D341Med (cell line): ENCODE results near the gene CACNA2D3.
"Not testable (repeated sequence)": the region's sequence is repeated elsewhere in the genome, so short reads cannot be mapped to it uniquely, and the experiment has no call there.

ENCODE experiments used
- DNase-seq: peaks from one replicate; pipeline ENCODE4 v3.0.0; 2012; ENCODE audit warnings: low spot score

CACNA2D3 gene

GRCh38 chr3:54573858-54574257 is 451.5 kb downstream of the CACNA2D3 start:
- no peak for DNase-seq

GRCh38 chr3:54574906-54575617 is 452.7 kb downstream of the CACNA2D3 start:
- no peak for DNase-seq

- no peak for DNase-seq
Measured at GRCh38 chr3:54575618-54575960, 453.2 kb downstream of the CACNA2D3 start.

- no peak for DNase-seq
Measured at GRCh38 chr3:54577313-54577712, 455.0 kb downstream of the CACNA2D3 start.

DNA sequence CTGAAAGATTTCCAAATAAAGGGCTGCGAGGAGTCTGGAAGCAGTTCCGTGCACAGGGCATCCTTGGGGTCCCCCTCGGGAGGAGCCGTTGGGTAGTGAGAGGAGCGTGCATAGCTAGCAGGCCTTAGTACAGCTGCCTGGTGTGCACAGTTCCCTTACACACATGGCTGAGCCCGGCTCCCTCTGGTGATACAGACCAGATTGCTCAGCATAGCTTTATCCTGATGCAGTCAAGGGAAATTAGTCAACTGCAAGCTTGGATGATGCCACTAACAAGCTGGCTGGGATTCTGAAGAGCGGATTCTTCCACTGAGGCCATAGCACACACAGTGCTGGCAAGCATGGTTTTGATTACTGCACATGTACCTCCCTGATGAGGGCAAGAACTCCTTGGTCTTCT is 456.1 kb downstream of the CACNA2D3 start:
- DNase-seq = no peak

DNA sequence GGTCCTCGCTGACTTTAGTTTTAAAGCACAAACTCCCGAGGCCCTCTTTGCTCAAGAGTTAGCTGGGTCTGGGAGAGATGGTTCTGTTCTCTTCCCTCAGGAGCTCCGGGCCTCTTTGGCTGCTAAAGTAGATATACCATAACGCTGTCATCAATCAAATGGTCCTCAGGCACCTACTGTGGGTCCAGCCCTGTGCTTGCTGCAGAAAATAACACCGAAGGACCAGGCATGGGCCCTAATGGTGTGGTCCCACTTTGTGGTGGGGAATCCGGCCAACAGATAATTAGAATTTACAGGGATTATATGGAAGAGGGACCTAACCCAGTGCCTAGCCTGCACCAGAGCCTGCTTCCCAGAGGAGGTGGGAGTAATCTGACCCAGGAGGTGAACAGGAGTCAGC is 458.1 kb downstream of the CACNA2D3 start:
- DNase-seq = no peak

DNA sequence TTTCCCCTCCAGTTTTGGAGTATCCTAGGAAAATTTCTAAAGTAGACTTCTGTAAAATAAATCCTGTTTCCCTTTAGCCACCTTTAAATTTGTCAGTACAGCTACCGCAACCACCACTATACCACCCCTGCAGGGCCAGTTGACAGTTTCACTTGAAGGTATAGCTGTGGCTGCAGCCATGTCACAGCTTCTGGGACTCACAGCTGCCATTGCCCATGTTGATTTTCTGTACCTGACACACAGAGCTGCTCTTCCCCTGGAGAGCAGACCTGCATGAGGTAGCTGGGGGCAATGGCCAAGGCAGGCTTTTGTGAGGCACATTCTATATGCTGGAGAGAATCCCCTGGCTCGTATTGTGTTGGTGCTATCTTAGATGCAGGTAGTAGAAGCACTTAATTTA is 460.1 kb downstream of the CACNA2D3 start:
- DNase-seq = no peak

- no peak for DNase-seq
Measured at GRCh38 chr3:54591157-54591556, 468.8 kb downstream of the CACNA2D3 start.

- no peak for DNase-seq
Measured at GRCh38 chr3:54593653-54594052, 471.3 kb downstream of the CACNA2D3 start.

- DNase-seq = no peak
Measured at GRCh38 chr3:54596087-54596486, 473.7 kb downstream of the CACNA2D3 start.

GRCh38 chr3:54599716-54600115 is 477.4 kb downstream of the CACNA2D3 start:
- peak; percentile 49 for DNase-seq

- DNase-seq = peak; percentile 60
Measured at GRCh38 chr3:54600441-54601204, 478.3 kb downstream of the CACNA2D3 start.

DNA sequence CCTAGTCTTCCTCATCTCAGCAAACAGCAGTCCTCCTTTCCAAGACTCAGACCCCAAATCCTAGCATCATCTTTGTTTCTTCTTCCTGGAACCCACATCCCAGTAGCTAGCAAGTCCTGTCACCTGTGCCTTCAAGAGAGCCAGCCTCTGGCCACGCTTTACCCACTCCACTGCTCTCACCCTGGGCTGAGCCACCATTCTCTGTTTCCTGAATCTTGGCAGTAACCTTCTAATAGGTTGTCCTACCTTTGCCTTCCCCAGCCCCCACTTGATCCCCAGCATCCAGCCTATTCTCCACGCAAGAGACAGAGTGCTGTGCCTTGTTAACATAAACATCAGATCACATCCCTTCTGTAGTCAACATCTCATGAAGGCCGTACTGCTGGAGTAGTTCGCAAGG is 482.1 kb downstream of the CACNA2D3 start:
- no peak for DNase-seq

DNA sequence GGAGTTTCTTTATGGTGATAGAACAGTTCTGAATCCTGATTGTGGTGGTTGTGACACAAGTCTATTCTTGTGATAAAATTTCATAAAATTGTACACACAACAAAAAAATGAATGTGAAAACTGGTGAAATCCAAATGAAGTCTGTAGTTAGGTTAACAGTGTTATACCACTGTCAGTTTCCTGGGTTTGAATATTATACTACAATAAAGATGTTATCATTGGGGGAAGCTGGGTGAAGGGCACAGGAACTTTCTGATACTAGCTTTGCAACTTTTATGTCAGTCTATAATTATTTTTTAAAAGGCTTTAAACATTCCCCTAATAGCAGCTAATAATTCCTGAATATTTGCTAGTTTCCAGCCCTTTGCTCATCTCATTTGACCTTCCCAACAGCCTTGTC is 485.7 kb downstream of the CACNA2D3 start:
- DNase-seq = no peak

DNA sequence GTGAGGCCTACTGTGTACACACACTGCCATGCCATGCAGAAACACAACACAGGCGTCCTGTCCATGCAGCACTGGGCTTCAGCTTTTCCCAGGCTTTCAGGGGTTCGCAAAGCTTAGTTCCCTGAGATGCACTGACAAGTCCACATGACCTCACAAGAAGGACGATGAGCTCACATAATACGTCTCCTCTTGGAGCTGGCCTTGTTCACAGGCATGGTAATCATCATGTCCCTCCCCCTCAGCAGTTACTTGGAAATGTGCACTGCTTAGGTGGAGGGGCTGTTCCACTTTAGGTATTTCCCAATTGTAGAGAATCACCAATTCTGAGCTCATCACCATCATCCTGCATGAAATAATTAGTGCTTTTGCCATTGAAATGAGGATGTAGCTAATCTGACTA is 496.7 kb downstream of the CACNA2D3 start:
- DNase-seq = no peak

GRCh38 chr3:54619531-54619930 is 497.2 kb downstream of the CACNA2D3 start:
- no peak for DNase-seq

- peak; percentile 84 for DNase-seq
Measured at GRCh38 chr3:54621184-54621583, 498.8 kb downstream of the CACNA2D3 start.

DNA sequence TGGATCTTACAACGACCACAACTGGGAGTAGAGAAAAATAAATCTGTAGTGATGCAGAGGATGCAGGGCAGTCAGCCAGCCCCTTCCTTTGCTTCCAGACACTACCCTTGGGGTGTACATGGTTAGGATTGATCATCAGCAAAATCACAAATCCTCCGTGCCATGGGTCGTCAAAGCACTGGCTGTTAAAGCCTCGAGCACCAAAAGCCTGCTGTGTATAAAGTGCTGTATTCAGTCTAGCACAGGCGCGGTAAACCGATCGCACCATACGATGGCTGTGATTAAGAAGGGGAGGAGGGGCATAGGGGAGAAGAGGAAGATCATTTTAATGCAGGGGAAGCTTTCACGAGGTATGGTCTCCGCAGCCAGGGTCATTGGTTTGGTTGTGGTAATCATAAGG is 500.3 kb downstream of the CACNA2D3 start:
- DNase-seq = no peak

DNA sequence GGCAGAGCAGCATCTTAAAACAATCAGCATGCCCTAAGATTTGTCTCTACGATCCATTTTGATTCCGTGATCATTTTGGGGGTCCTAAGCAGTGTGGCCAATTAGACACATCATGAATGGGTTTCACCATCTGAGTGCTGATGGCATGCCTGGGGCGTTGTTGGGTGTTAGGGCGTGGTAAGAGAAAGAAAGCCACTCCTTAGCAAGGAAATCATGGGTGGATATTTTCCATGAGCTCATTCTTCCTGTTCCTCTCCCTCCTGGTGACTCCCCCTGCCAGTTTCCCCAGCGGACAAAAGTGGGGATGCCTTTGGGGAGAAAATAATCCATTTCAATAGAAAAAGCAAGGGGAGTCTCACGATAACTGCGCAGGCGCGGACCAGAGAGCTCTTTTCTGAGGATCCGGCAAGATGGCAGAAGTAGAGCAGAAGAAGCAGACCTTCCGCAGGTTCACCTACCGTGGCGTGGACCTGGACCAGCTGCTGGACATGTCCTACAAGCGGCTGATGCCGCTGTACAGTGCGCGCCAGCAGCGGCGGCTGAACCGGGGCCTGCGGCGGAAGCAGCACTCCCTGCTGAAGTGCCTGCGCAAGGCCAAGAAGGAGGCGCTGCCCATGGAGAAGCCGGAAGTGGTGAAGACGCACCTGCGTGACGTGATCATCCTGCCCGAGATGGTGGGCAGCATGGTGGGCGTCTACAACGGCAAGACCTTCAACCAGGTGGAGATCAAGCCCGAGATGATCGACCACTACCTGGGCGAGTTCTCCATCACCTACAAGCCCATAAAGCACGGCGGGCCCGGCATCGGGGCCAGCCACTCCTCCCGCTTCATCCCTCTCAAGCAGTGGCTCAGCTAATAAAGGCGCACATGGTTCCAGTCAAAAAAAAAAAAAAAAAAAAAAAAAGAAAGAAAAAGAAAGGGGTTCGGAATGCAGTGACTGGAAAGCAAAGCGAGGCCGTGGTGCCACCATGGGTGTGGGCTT is 503.7 kb downstream of the CACNA2D3 start:
- DNase-seq = no peak

DNA sequence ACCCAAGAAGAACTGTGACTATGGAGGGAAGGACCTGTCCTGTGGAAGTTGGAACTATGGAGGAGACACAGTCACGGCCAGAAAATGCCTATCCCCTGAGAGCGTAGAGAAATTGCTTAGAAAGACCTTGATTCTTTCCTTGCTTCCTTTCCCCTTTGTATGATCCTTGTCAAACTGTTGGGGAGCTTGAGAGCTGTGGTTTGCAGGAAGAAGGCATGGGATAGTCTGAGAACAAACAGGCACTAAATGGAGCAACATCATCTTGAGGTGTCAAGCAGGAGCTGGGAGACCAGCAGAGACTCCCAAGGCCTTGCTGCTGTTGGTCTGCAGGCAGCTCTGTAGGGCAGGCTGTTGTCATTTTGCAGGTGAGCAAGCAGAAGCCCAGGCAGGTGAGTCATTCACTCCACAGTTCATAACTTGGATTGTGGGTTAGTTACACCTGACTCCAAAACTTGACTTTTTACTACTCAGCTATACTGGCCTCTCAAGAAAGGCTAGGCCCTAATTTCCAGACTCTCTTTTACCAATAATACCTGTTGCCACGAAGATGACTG is 506.6 kb downstream of the CACNA2D3 start:
- DNase-seq = no peak

GRCh38 chr3:54630101-54630623 is 507.8 kb downstream of the CACNA2D3 start:
- DNase-seq = no peak

DNA sequence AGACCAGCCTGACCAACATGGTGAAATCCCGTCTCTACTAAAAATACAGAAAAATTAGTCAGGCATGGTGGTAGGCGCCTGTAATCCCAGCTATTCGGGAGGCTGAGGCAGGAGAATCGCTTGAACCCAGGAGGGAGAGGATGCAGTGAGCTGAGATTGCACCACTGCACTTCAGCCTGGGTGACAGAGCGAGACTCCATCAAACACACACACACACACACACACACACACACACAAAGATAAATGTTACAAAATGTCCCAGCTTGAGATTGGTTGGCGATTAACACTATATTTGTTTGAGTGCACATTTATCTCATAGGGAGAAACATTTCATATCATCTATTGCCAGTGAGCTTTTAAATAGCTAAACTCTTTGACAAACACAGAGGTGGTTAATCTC is 508.6 kb downstream of the CACNA2D3 start:
- not testable (repeated sequence) for DNase-seq
